Hepatocyte (in vitro differentiated cells): ENCODE results near the gene ZBTB7A. TPM values are rescaled to one million over a fixed set of nuclear protein-coding genes. Genes with fewer than 3 reads are reported as not detected.

ENCODE experiments used
- polyA plus RNA-seq: library from polyadenylated mRNA; unstranded; fragments of >200 nt; fragmentation: Nextera tagmentation; extraction: Ambion mirVana; gene quantifications from 2 replicates; pipeline ENCODE4 v1.2.1, GENCODE V29; 2016
- total RNA-seq: library from RNA; depleted of rRNA; stranded (reverse); fragments of >200 nt; gene quantifications from 2 replicates; pipeline ENCODE4 v1.2.3, GENCODE V29; 2014

The ZBTB7A gene
- total and polyA plus RNA-seq, 2 experiments from 2014 or later: 23.3 to 46.1 TPM

Other genes with a start within 250 kb of the ZBTB7A start
- 0.36 and 0.97 TPM in 2 replicates for gene ZFR2, start 197.9 kb downstream of the ZBTB7A start, total RNA-seq
- gene ZFR2, start 197.9 kb downstream of the ZBTB7A start, polyA plus RNA-seq: 1.7 and 3.3 TPM in 2 replicates
- 0.13 and 0.28 TPM in 2 replicates for gene ATCAY, start 186.2 kb downstream of the ZBTB7A start, total RNA-seq
- 0.33 TPM in 1 of 2 replicates, not detected in the other for gene ATCAY, start 186.2 kb downstream of the ZBTB7A start, polyA plus RNA-seq
- gene NMRK2, start 133.8 kb downstream of the ZBTB7A start, total RNA-seq: 0.32 TPM in 1 of 2 replicates, not detected in the other
- 0.95 TPM in 1 of 2 replicates, not detected in the other for gene NMRK2, start 133.8 kb downstream of the ZBTB7A start, polyA plus RNA-seq
- 113 and 140 TPM in 2 replicates for gene DAPK3, start 95.8 kb downstream of the ZBTB7A start, total RNA-seq
- 103 and 123 TPM in 2 replicates for gene DAPK3, start 95.8 kb downstream of the ZBTB7A start, polyA plus RNA-seq
- gene EEF2, start 81.4 kb downstream of the ZBTB7A start, total RNA-seq: 1,740 and 1,817 TPM in 2 replicates
- gene EEF2, start 81.4 kb downstream of the ZBTB7A start, polyA plus RNA-seq: 444 and 526 TPM in 2 replicates
- gene PIAS4, start 59.2 kb downstream of the ZBTB7A start, total RNA-seq: 16.7 and 18.1 TPM in 2 replicates
- gene PIAS4, start 59.2 kb downstream of the ZBTB7A start, polyA plus RNA-seq: 8.3 and 15.0 TPM in 2 replicates
- gene MAP2K2, start 57.2 kb upstream of the ZBTB7A start, total RNA-seq: 133 and 135 TPM in 2 replicates
- 188 and 196 TPM in 2 replicates for gene MAP2K2, start 57.2 kb upstream of the ZBTB7A start, polyA plus RNA-seq
- gene CREB3L3, start 86.7 kb upstream of the ZBTB7A start, total RNA-seq: 21.7 and 31.9 TPM in 2 replicates
- 31.2 and 48.5 TPM in 2 replicates for gene CREB3L3, start 86.7 kb upstream of the ZBTB7A start, polyA plus RNA-seq
- gene SIRT6, start 115.7 kb upstream of the ZBTB7A start, total RNA-seq: 15.6 and 15.7 TPM in 2 replicates
- gene SIRT6, start 115.7 kb upstream of the ZBTB7A start, polyA plus RNA-seq: 9.9 and 16.8 TPM in 2 replicates
- gene ANKRD24, start 115.8 kb upstream of the ZBTB7A start, total RNA-seq: 0.84 and 3.4 TPM in 2 replicates
- 1.5 and 2.0 TPM in 2 replicates for gene ANKRD24, start 115.8 kb upstream of the ZBTB7A start, polyA plus RNA-seq
- 3.0 and 5.9 TPM in 2 replicates for gene EBI3, start 162.6 kb upstream of the ZBTB7A start, total RNA-seq
- gene EBI3, start 162.6 kb upstream of the ZBTB7A start, polyA plus RNA-seq: 7.6 and 8.2 TPM in 2 replicates
- 12.3 and 18.8 TPM in 2 replicates for gene YJU2, start 180.2 kb upstream of the ZBTB7A start, total RNA-seq
- gene YJU2, start 180.2 kb upstream of the ZBTB7A start, polyA plus RNA-seq: 13.1 and 16.0 TPM in 2 replicates
- 0.08 TPM in 1 of 2 replicates, not detected in the other for gene SHD, start 212.4 kb upstream of the ZBTB7A start, total RNA-seq
- gene SHD, start 212.4 kb upstream of the ZBTB7A start, polyA plus RNA-seq: 3.4 and 4.6 TPM in 2 replicates
- gene TMIGD2, start 235.5 kb upstream of the ZBTB7A start, total RNA-seq: not detected in 2 replicates
- 0.55 TPM in 1 of 2 replicates, not detected in the other for gene TMIGD2, start 235.5 kb upstream of the ZBTB7A start, polyA plus RNA-seq
- 1.2 and 6.3 TPM in 2 replicates for gene FSD1, start 237.7 kb upstream of the ZBTB7A start, total RNA-seq
- 2.4 and 2.8 TPM in 2 replicates for gene FSD1, start 237.7 kb upstream of the ZBTB7A start, polyA plus RNA-seq